NB4 (cell line): ENCODE measurements around the gene GPLD1.

Experiments
- DNase-seq: peaks from one replicate; pipeline ENCODE4 v3.0.0; 2010; ENCODE audit warnings: low read depth
- H3K4me3 ChIP-seq: one replicate; pipeline ENCODE4 v1.5.1; 2011; ENCODE audit warnings: mild to moderate bottlenecking, low read depth, low read length, moderate library complexity
- MYC ChIP-seq: IDR thresholded peaks from 2 replicates; pipeline ENCODE4 v1.6.1; 2011; ENCODE audit warnings: low read depth, low read length
- POLR2A ChIP-seq: IDR thresholded peaks from 2 replicates; pipeline ENCODE4 v1.6.1; 2011; ENCODE audit warnings: mild to moderate bottlenecking; ENCODE audit not compliant: insufficient read length; ENCODE audit errors: extremely low read depth
- TF ChIP-seq, protein P1 (sequence below): IDR thresholded peaks from 2 replicates; pipeline ENCODE4 v1.6.1; 2011; ENCODE audit warnings: low read depth, low read length
- TF ChIP-seq, protein P2 (sequence below): IDR thresholded peaks from one replicate; pipeline ENCODE4 v1.5.1; 2012; ENCODE audit warnings: low read depth, low read length

Gene GPLD1

DNA sequence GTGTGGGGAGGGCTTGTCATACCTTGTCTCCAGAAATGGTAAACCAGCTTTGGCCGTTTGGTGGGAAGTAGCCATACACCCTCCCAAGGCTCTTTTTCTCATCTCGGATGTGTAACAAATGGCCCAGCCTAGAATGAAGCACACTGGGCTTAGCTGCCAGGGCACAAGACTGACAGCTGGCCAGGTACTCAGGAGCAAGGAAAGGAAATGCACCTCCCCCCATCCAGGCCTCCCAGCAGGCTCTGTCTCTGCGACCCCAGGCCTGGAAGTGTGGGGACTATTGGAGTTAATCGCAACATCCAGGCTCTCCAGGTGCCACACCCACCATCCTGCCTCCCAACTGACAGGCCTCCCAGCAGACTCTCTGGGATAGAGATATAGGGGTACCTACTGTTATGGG is 43.7 kb downstream of the GPLD1 start:
- no peak for TF ChIP-seq MYC
- TF ChIP-seq, protein P1, sequence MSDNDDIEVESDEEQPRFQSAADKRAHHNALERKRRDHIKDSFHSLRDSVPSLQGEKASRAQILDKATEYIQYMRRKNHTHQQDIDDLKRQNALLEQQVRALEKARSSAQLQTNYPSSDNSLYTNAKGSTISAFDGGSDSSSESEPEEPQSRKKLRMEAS: no peak
- no peak for TF ChIP-seq POLR2A
- TF ChIP-seq, protein P2, sequence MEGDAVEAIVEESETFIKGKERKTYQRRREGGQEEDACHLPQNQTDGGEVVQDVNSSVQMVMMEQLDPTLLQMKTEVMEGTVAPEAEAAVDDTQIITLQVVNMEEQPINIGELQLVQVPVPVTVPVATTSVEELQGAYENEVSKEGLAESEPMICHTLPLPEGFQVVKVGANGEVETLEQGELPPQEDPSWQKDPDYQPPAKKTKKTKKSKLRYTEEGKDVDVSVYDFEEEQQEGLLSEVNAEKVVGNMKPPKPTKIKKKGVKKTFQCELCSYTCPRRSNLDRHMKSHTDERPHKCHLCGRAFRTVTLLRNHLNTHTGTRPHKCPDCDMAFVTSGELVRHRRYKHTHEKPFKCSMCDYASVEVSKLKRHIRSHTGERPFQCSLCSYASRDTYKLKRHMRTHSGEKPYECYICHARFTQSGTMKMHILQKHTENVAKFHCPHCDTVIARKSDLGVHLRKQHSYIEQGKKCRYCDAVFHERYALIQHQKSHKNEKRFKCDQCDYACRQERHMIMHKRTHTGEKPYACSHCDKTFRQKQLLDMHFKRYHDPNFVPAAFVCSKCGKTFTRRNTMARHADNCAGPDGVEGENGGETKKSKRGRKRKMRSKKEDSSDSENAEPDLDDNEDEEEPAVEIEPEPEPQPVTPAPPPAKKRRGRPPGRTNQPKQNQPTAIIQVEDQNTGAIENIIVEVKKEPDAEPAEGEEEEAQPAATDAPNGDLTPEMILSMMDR: no peak
- DNase-seq: no peak
- no peak overlapping the region for H3K4me3 ChIP-seq

DNA sequence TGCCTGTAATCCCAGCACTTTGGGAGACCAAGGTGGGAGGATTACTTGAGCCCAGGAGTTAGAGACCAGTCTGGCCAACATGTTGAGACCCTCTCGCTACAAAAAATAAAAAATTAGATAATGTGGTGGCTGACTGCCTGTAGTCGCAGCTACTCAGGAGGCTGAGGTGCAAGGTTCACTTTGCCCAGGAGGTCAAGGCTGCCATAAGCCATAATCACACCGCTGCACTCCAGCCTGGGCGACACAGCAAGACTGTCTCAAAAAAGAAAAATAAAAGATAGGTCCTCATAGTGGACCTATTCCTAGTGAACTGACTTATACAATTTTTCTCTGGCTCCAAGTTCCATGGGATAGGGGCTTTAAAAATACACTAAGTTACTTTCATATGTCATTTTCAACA is 44.8 kb downstream of the GPLD1 start:
- H3K4me3 ChIP-seq: no peak overlapping the region
- TF ChIP-seq, protein P2: no peak
- TF ChIP-seq MYC (no peak), POLR2A (no peak)
- TF ChIP-seq, protein P1: no peak
- DNase-seq: no peak

DNA sequence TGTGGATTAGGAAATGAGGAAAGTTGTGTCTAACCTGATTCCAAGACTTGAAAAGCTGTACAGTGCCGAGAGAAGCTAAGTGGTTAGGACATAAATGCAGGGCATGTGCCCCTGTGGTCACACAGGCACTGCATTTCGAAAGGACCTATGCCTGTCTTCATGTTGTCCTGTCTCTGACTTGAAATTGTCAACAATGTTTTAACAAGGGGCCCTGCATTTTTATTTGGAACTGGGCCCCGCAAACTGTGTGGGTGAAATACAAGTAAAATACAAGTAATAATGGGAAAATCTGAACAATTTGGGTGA is 47.8 kb downstream of the GPLD1 start:
- H3K4me3 ChIP-seq: no peak overlapping the region
- DNase-seq: no peak
- TF ChIP-seq MYC: no peak
- TF ChIP-seq, protein P1: no peak
- TF ChIP-seq, protein P2: no peak
- TF ChIP-seq POLR2A: no peak

DNA sequence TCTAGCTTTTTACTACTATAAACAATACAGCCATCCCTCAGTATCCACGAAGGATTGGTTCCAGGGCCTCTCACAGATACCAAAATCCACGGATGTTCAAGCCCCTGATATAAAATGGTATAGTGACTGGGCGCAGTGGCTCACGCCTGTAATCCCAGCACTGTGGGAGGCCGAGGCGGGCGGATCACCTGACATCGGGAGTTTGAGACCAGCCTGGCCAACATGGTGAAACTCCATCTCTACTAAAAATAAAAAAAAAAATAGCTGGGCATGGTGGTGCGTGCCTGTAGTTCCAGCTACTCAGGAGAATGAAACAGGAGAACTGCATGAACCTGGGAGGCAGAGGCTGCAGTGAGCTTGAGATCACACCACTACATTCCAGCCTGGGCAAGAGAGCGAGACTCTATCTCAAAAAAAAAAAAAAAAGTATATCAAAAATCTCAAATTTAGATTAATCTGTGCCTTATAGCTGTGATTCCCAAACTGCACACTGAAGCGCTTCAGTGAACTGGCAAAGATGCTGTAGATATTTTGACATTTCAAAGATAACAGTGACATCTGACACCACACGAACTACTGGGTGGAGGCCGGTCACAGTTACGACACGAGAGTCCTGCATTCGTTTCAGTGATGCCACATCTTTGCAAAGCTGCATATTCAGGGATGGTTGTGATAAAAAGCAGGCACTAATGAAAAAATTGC is 48.3 kb downstream of the GPLD1 start:
- no peak for DNase-seq
- TF ChIP-seq, protein P2: no peak
- TF ChIP-seq MYC (no peak), POLR2A (no peak)
- TF ChIP-seq, protein P1: no peak
- H3K4me3 ChIP-seq: no peak overlapping the region

DNA sequence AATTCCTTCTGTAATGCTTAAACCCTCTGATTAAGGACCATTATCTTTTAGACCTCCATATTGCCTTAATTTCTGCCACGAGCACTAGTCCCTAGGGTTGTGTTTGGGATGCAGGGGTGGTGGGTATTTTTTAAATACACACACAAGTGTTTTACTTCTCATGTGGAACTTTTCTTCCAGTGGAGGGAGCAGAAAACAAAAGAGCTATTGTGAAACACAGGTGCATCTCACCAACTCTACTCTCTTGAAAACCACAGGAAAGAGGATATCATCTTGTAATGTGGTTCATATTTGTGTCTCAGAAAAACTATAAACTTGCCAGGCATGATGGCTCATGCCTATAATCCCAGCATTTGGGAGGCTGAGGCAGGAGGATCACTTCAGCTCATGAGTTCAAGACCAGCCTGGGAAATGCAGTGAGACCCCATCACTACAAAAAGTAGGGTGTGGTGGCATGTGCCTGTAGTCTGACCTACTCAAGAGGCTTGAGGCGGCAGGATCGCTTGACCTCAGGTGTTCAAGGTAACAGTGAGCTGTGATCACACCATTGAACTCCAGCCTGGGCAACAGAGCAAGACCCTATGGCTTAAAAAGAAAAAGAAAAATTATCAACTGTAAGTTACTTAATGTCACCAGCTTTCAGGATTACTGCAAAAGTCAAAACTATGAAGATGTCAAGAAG is 49.4 kb downstream of the GPLD1 start:
- H3K4me3 ChIP-seq: no peak overlapping the region
- no peak for TF ChIP-seq MYC
- DNase-seq: no peak

DNA sequence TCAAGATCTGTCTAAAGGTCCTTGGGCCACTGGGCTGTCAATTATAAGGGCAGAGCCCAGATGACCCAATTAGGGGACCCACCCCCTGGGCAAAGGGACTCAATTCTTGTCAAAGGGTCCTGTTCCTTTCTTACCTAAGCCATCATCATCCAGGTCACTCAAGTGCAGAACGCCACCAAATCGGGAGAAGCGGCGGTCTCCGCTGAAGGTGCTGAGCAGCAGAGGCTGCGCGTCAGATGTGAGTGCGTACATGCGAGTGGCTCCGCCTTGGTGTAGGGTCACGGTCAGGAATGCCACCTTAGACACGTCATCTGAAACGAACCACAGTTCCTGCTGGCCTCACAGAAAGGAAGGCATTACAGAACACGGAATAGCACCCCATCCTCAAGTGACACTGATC is 52.4 kb downstream of the GPLD1 start:
- no peak overlapping the region for H3K4me3 ChIP-seq
- no peak for DNase-seq
- TF ChIP-seq, protein P2: no peak
- TF ChIP-seq MYC: no peak
- TF ChIP-seq, protein P1: no peak
- no peak for TF ChIP-seq POLR2A
